SK-N-MC (cell line): ENCODE measurements around the gene TRHDE.

Experiments used
- DNase-seq: peaks from one replicate; pipeline ENCODE4 v3.0.0-alpha.2; 2011; ENCODE audit warnings: low read depth, low spot score
- H3K27ac ChIP-seq: fragments of 200-600 bp; sonication (generic); 2 replicates; pipeline ENCODE4 v1.5.1; 2016; ENCODE audit warnings: mixed run types
- H3K36me3 ChIP-seq: fragments of 200-600 bp; sonication (generic); 2 replicates; pipeline ENCODE4 v1.6.1; 2017; ENCODE audit warnings: antibody characterized with exemption, low read length, mixed read lengths; ENCODE audit not compliant: insufficient read depth
- H3K4me3 ChIP-seq: fragments of 200-600 bp; sonication (generic); 2 replicates; pipeline ENCODE4 v1.5.1; 2016
- H3K9ac ChIP-seq: fragments of 200-600 bp; sonication (generic); 2 replicates; pipeline ENCODE4 v1.8.0; 2017; ENCODE audit warnings: mixed run types, mixed read lengths; ENCODE audit not compliant: insufficient read length
- H3K9me3 ChIP-seq: fragments of 200-600 bp; sonication (generic); 2 replicates; pipeline ENCODE4 v1.6.1; 2017; ENCODE audit warnings: low read depth, mild to moderate bottlenecking, antibody characterized with exemption, low read length, moderate library complexity, mixed read lengths
- EZH2 ChIP-seq: fragments of 200-600 bp; sonication (generic); IDR thresholded peaks from one replicate; pipeline ENCODE4 v1.6.1; 2017; ENCODE audit warnings: antibody characterized with exemption
- FOXP2 ChIP-seq: optimal IDR thresholded peaks from 2 replicates; pipeline ENCODE3; 2011; ENCODE audit warnings: mild to moderate bottlenecking, moderate library complexity; ENCODE audit not compliant: insufficient read depth; ENCODE audit errors: extremely low read length, control extremely low read depth
- POLR2AphosphoS5 ChIP-seq: IDR thresholded peaks from 2 replicates; pipeline ENCODE4 v1.6.1; 2012; ENCODE audit warnings: mild to moderate bottlenecking, low read depth, low read length, borderline replicate concordance

TRHDE gene

GRCh38 chr12:72369423-72369959, 97.3 kb downstream of the TRHDE start:
- H3K9ac ChIP-seq: no peak overlapping the region
- H3K4me3 ChIP-seq: no peak overlapping the region
- peaks cover 5% of the 10 kb centered on the region; the same call in 1 of the 2 replicates for H3K36me3 ChIP-seq
- H3K27ac ChIP-seq: no peak overlapping the region
- no peak for DNase-seq
- no peaks in the 10 kb centered on the region for H3K9me3 ChIP-seq
- TF ChIP-seq POLR2AphosphoS5 (no peak), FOXP2 (no peak), EZH2 (no peak)

- no peak for DNase-seq
- TF ChIP-seq POLR2AphosphoS5 (peak; percentile 75; the same call in 1 of the 2 replicates), FOXP2 (no peak), EZH2 (no peak)
- Histone ChIP-seq H3K4me3 (no peak overlapping the region), H3K27ac (peak overlapping the region; percentile 94), H3K9me3 (no peaks in the 10 kb centered on the region), H3K9ac (no peak overlapping the region), H3K36me3 (peaks cover 20% of the 10 kb centered on the region; the same call in 1 of the 2 replicates)
Observed at GRCh38 chr12:72380441-72380840, 108.3 kb downstream of the TRHDE start.

GRCh38 chr12:72388322-72388721, 116.2 kb downstream of the TRHDE start:
- no peak for DNase-seq
- Histone ChIP-seq H3K4me3 (no peak overlapping the region), H3K9ac (no peak overlapping the region), H3K27ac (no peak overlapping the region), H3K9me3 (no peaks in the 10 kb centered on the region), H3K36me3 (peaks cover 44% of the 10 kb centered on the region)
- TF ChIP-seq POLR2AphosphoS5 (no peak), EZH2 (no peak), FOXP2 (no peak)

- TF ChIP-seq FOXP2 (no peak), EZH2 (no peak), POLR2AphosphoS5 (no peak)
- Histone ChIP-seq H3K36me3 (peaks cover 35% of the 10 kb centered on the region), H3K27ac (no peak overlapping the region; the same call in 1 of the 2 replicates), H3K4me3 (no peak overlapping the region), H3K9me3 (no peaks in the 10 kb centered on the region), H3K9ac (no peak overlapping the region)
- DNase-seq: no peak
Observed at GRCh38 chr12:72390146-72390545, 118.0 kb downstream of the TRHDE start.

- Histone ChIP-seq H3K9ac (no peak overlapping the region), H3K4me3 (no peak overlapping the region), H3K27ac (no peak overlapping the region), H3K36me3 (peaks cover 8% of the 10 kb centered on the region; the same call in 1 of the 2 replicates), H3K9me3 (no peaks in the 10 kb centered on the region)
- DNase-seq: no peak
- no peak for TF ChIP-seq POLR2AphosphoS5
- no peak for TF ChIP-seq FOXP2
- no peak for TF ChIP-seq EZH2
Observed at GRCh38 chr12:72406111-72406510, 133.9 kb downstream of the TRHDE start.

- Histone ChIP-seq H3K4me3 (no peak overlapping the region), H3K9ac (no peak overlapping the region), H3K27ac (no peak overlapping the region), H3K36me3 (no peaks in the 10 kb centered on the region), H3K9me3 (no peaks in the 10 kb centered on the region)
- DNase-seq: no peak
- no peak for TF ChIP-seq POLR2AphosphoS5
- TF ChIP-seq EZH2: no peak
- no peak for TF ChIP-seq FOXP2
Observed at GRCh38 chr12:72432037-72432604, 160.0 kb downstream of the TRHDE start.

- H3K27ac ChIP-seq: no peak overlapping the region
- H3K36me3 ChIP-seq: no peaks in the 10 kb centered on the region; the same call in 1 of the 2 replicates
- TF ChIP-seq POLR2AphosphoS5 (no peak), FOXP2 (no peak)
- no peak overlapping the region for H3K4me3 ChIP-seq
- no peak for DNase-seq
- H3K9me3 ChIP-seq: no peaks in the 10 kb centered on the region
- H3K9ac ChIP-seq: no peak overlapping the region
Observed at GRCh38 chr12:72433298-72433697, 161.1 kb downstream of the TRHDE start.

GRCh38 chr12:72434999-72435398, 162.8 kb downstream of the TRHDE start:
- peaks cover 3% of the 10 kb centered on the region; the same call in 1 of the 2 replicates for H3K9me3 ChIP-seq
- H3K9ac ChIP-seq: no peak overlapping the region
- DNase-seq: no peak
- TF ChIP-seq POLR2AphosphoS5: no peak
- TF ChIP-seq EZH2: no peak
- TF ChIP-seq FOXP2: no peak
- no peaks in the 10 kb centered on the region; the same call in 1 of the 2 replicates for H3K36me3 ChIP-seq
- no peak overlapping the region for H3K27ac ChIP-seq
- no peak overlapping the region for H3K4me3 ChIP-seq

GRCh38 chr12:72442217-72442616, 170.0 kb downstream of the TRHDE start:
- Histone ChIP-seq H3K9me3 (peaks cover 3% of the 10 kb centered on the region; the same call in 1 of the 2 replicates), H3K9ac (no peak overlapping the region), H3K27ac (no peak overlapping the region), H3K36me3 (no peaks in the 10 kb centered on the region; the same call in 1 of the 2 replicates), H3K4me3 (no peak overlapping the region)
- TF ChIP-seq EZH2: no peak
- TF ChIP-seq POLR2AphosphoS5: no peak
- no peak for TF ChIP-seq FOXP2
- no peak for DNase-seq
